GM23338 (cell line): ENCODE measurements around the gene MEOX1. TPM values are rescaled to one million over a fixed set of nuclear protein-coding genes. Genes with fewer than 3 reads are reported as not detected.

ENCODE experiments used
- ATAC-seq: fragments of 200-7000 bp; cut with Tn5 transposase; 3 replicates; pipeline ENCODE4 v1.9.1; 2020
- DNase-seq: peaks from one replicate; pipeline ENCODE4 v3.0.0-alpha.2; 2015; ENCODE audit warnings: low spot score
- H2AFZ ChIP-seq: fragments of 200-600 bp; sonication (generic); 2 replicates; pipeline ENCODE4 v1.8.0; 2016; ENCODE audit warnings: antibody characterized with exemption, mild to moderate bottlenecking, moderate library complexity
- H3F3A ChIP-seq: fragments of 200-600 bp; sonication (generic); replicated peaks from 2 replicates; pipeline ENCODE4 v1.8.0; 2017; ENCODE audit warnings: antibody characterized with exemption, mixed run types, low read depth
- H3K27ac ChIP-seq: fragments of 200-600 bp; sonication (generic); 2 replicates; pipeline ENCODE4 v1.6.1; 2016; ENCODE audit warnings: low read depth
- H3K27me3 ChIP-seq: fragments of 200-600 bp; sonication (generic); 2 replicates; pipeline ENCODE4 v1.8.0; 2016; ENCODE audit warnings: mild to moderate bottlenecking, mixed run types, moderate library complexity; ENCODE audit not compliant: insufficient read depth
- H3K36me3 ChIP-seq: fragments of 200-600 bp; sonication (generic); 2 replicates; pipeline ENCODE4 v1.8.0; 2016; ENCODE audit warnings: mild to moderate bottlenecking; ENCODE audit not compliant: insufficient read depth
- H3K4me1 ChIP-seq: fragments of 200-600 bp; sonication (generic); 2 replicates; pipeline ENCODE4 v1.8.0; 2016; ENCODE audit warnings: mild to moderate bottlenecking, moderate library complexity; ENCODE audit not compliant: insufficient read depth
- H3K4me2 ChIP-seq: fragments of 200-600 bp; sonication (generic); 2 replicates; pipeline ENCODE4 v1.7.1; 2017; ENCODE audit warnings: mixed run types
- H3K4me3 ChIP-seq: fragments of 200-600 bp; sonication (generic); 2 replicates; pipeline ENCODE4 v1.6.1; 2016; ENCODE audit warnings: mixed run types
- H3K79me2 ChIP-seq: fragments of 200-600 bp; sonication (generic); replicated peaks from 2 replicates; pipeline ENCODE4 v1.8.0; 2017; ENCODE audit warnings: mild to moderate bottlenecking; ENCODE audit not compliant: insufficient read depth
- H3K9me2 ChIP-seq: fragments of 200-600 bp; sonication (generic); 2 replicates; pipeline ENCODE4 v1.8.0; 2017; ENCODE audit not compliant: insufficient read depth
- H4K20me1 ChIP-seq: fragments of 200-600 bp; sonication (generic); replicated peaks from 2 replicates; pipeline ENCODE4 v1.8.0; 2017; ENCODE audit warnings: mild to moderate bottlenecking; ENCODE audit not compliant: insufficient read depth
- H3K27ac Mint-ChIP-seq: 2 replicates; pipeline ENCODE4 v1.8.0; 2020; ENCODE audit warnings: inconsistent platforms, mild to moderate bottlenecking, moderate library complexity, mixed read lengths
- H3K27me3 Mint-ChIP-seq: 3 replicates; pipeline ENCODE4 v1.8.0; 2022; ENCODE audit warnings: low read depth, mild to moderate bottlenecking, moderate library complexity, mixed read lengths, inconsistent platforms; ENCODE audit not compliant: insufficient read depth, poor library complexity
- H3K36me3 Mint-ChIP-seq: 3 replicates; pipeline ENCODE4 v1.8.0; 2021; ENCODE audit warnings: low read depth, mild to moderate bottlenecking, inconsistent platforms, moderate library complexity, mixed read lengths
- H3K4me1 Mint-ChIP-seq: 3 replicates; pipeline ENCODE4 v1.8.0; 2020; ENCODE audit warnings: mild to moderate bottlenecking, inconsistent platforms, mixed read lengths
- H3K4me3 Mint-ChIP-seq: 3 replicates; pipeline ENCODE4 v1.8.0; 2021; ENCODE audit warnings: moderate library complexity, mild to moderate bottlenecking, inconsistent platforms, mixed read lengths
- H3K9me3 Mint-ChIP-seq: 3 replicates; pipeline ENCODE4 v1.8.0; 2020; ENCODE audit warnings: moderate library complexity, mild to moderate bottlenecking, inconsistent platforms, mixed read lengths
- CREB1 ChIP-seq: fragments of 250-450 bp; sonication (Bioruptor Pico); IDR thresholded peaks from 2 replicates; pipeline ENCODE4 v1.5.0; 2020; ENCODE audit warnings: low read depth, mild to moderate bottlenecking, moderate library complexity
- CTCF ChIP-seq, 2 experiments: fragments of 200-600 bp in 1 of 2; sonication (generic) in 1 of 2; conservative IDR thresholded peaks; 2 replicates each; pipeline versions ENCODE4 v1.5.1 to v1.6.1; 2016 to 2017; ENCODE audit warnings: antibody characterized with exemption in 2 of 2, low read depth in 2 of 2, mild to moderate bottlenecking in 2 of 2, moderate library complexity in 1 of 2
- STAT1 ChIP-seq: IDR thresholded peaks from one replicate; pipeline ENCODE4 v1.6.1; 2016; ENCODE audit warnings: antibody characterized with exemption; ENCODE audit not compliant: unreplicated experiment
- ZNF462 ChIP-seq: fragments of 250-450 bp; sonication (Bioruptor Pico); IDR thresholded peaks from 2 replicates; pipeline ENCODE4 v1.5.0; 2020; ENCODE audit warnings: mild to moderate bottlenecking, moderate library complexity
- polyA plus RNA-seq: library from polyadenylated mRNA; unstranded; fragments of >200 nt; fragmentation: Nextera tagmentation; extraction: Ambion mirVana; gene quantifications from 2 replicates; pipeline ENCODE4 v1.2.1, GENCODE V29; 2016
- total RNA-seq: library from RNA; depleted of rRNA; stranded (reverse); fragments of >200 nt; shearing (Covaris generic); gene quantifications from 2 replicates; pipeline ENCODE4 v1.2.3, GENCODE V29; 2014
- TF ChIP-seq, protein P1 (sequence below): IDR thresholded peaks from 2 replicates; pipeline ENCODE4 v1.6.1; 2016; ENCODE audit warnings: antibody characterized with exemption

Gene MEOX1
- total and polyA plus RNA-seq, 2 experiments from 2014 or later = not detected

GRCh38 chr17:43591779-43592562, 69.8 kb downstream of the MEOX1 start:
- Histone ChIP-seq H3K4me3 (no peak overlapping the region), H2AFZ (peak overlapping the region; percentile 90), H3F3A (0 out of 2 replicates have a peak, but pooled peaks cover 6% of the 10 kb centered on the region), H3K27ac (peak overlapping the region; percentile 45), H3K36me3 (no peaks in the 10 kb centered on the region), H3K4me2 (no peak overlapping the region), H3K4me1 (peaks cover 5% of the 10 kb centered on the region), H3K27me3 (no peaks in the 10 kb centered on the region), H3K79me2 (no peaks in the 10 kb centered on the region), H4K20me1 (no peaks in the 10 kb centered on the region), H3K9me2 (no peaks in the 10 kb centered on the region)
- Mint-ChIP-seq H3K27me3 (peaks cover 15% of the 10 kb centered on the region), H3K9me3 (no peaks in the 10 kb centered on the region; the same call in 1 of the 3 replicates), H3K4me1 (peaks cover 17% of the 10 kb centered on the region), H3K36me3 (no peaks in the 10 kb centered on the region), H3K4me3 (no peak overlapping the region), H3K27ac (no peak overlapping the region)
- DNase-seq (no peak), ATAC-seq (peak; percentile 55)
- no peak for TF ChIP-seq STAT1
- no peak for TF ChIP-seq CREB1 (CRISPR knock-in tag)
- TF ChIP-seq, protein P1, sequence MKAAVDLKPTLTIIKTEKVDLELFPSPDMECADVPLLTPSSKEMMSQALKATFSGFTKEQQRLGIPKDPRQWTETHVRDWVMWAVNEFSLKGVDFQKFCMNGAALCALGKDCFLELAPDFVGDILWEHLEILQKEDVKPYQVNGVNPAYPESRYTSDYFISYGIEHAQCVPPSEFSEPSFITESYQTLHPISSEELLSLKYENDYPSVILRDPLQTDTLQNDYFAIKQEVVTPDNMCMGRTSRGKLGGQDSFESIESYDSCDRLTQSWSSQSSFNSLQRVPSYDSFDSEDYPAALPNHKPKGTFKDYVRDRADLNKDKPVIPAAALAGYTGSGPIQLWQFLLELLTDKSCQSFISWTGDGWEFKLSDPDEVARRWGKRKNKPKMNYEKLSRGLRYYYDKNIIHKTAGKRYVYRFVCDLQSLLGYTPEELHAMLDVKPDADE = no peak
- no peak for TF ChIP-seq ZNF462
- TF ChIP-seq CTCF (conservative IDR thresholded peaks at IDR 0.05; ENCODE audit: low read depth in 2 of 2) = no peak
